HCT116 (cell line): Measurements from ENCODE around the gene OR10V1. TPM values are rescaled to one million over a fixed set of nuclear protein-coding genes. Genes with fewer than 3 reads are reported as not detected.

Experiments used
- ATAC-seq: fragments of 200-7000 bp; cut with Tn5 transposase; 2 replicates; pipeline ENCODE4 v1.9.1; 2020; ENCODE audit warnings: mild to moderate bottlenecking, moderate library complexity
- BruUV-seq: library from RNA; stranded (reverse); fragments of 400-500 nt; replicated peaks from 2 replicates; lab custom pipeline; 2021; lab: Mats Ljungman, UMichigan
- CTCF ChIA-PET: fragments of 300-600 bp; sonication (Branson Sonifier 250); formaldehyde crosslinking; loops from one replicate; lab custom pipeline; 2021; ENCODE audit warnings: antibody characterized with exemption; lab: Charles Lee
- POLR2A ChIA-PET: fragments of 300-600, 350-600 bp; sonication (Branson Sonifier 250); formaldehyde crosslinking; loops from one replicate; lab custom pipeline; 2021; ENCODE audit warnings: antibody characterized with exemption; lab: Charles Lee
- RAD21 ChIA-PET, 2 experiments: fragments of 300-600 bp; sonication (Branson Sonifier 250); formaldehyde crosslinking; loops; one replicate each; lab custom pipeline; 2023; ENCODE audit warnings: low total read pairs in 2 of 2; ENCODE audit not compliant: uncharacterized antibody in 2 of 2, unreplicated experiment in 2 of 2, low non-redundant PET in 1 of 2; lab: Charles Lee
- DNase-seq: peaks from one replicate; pipeline ENCODE4 v3.0.0-alpha.2; 2010; ENCODE audit warnings: low read depth, low spot score
- H2AFZ ChIP-seq: fragments of 200-600 bp; shearing (Covaris generic), sonication (generic); 2 replicates; pipeline ENCODE4 v1.6.1; 2017; ENCODE audit warnings: low read depth, mixed run types, mixed read lengths, antibody characterized with exemption, low read length; ENCODE audit not compliant: poor library complexity, severe bottlenecking
- H3K27ac ChIP-seq: 2 replicates; pipeline ENCODE4 v1.5.1; 2012; ENCODE audit warnings: low read depth, low read length
- H3K27me3 ChIP-seq: fragments of 200-600 bp; sonication (generic); 2 replicates; pipeline ENCODE4 v1.6.1; 2016; ENCODE audit warnings: mixed run types, low read length, mixed read lengths; ENCODE audit not compliant: insufficient read depth
- H3K36me3 ChIP-seq, 2 experiments: fragments of 200-500 bp in 1 of 2; fragments of 200-600 bp in 1 of 2; sonication (Bioruptor generic) in 1 of 2; sonication (generic) in 1 of 2; 2 replicates each; pipeline versions ENCODE4 v1.5.1 to v1.6.1; 2014 to 2016; ENCODE audit warnings: low read length in 2 of 2, inconsistent platforms in 1 of 2, mixed read lengths in 1 of 2, mixed run types in 1 of 2; ENCODE audit not compliant: insufficient read depth in 2 of 2, control insufficient read depth in 1 of 2
- H3K4me1 ChIP-seq, 2 experiments: fragments of 200-600 bp in 1 of 2; sonication (generic) in 1 of 2; 2 replicates each; pipeline versions ENCODE4 v1.5.1 to v1.6.1; 2012 to 2017; ENCODE audit warnings: low read length in 2 of 2, inconsistent platforms in 1 of 2, mild to moderate bottlenecking in 1 of 2, mixed read lengths in 1 of 2, mixed run types in 1 of 2, moderate library complexity in 1 of 2; ENCODE audit not compliant: insufficient read depth in 2 of 2, control insufficient read depth in 1 of 2
- H3K4me2 ChIP-seq: fragments of 200-600 bp; sonication (generic); 2 replicates; pipeline ENCODE4 v1.6.1; 2017; ENCODE audit warnings: mixed run types, low read length, mixed read lengths
- H3K4me3 ChIP-seq, 2 experiments: fragments of 200-600 bp in 1 of 2; sonication (generic) in 1 of 2; replicated peaks in 1 of 2; 2 replicates each; pipeline ENCODE4 v1.5.1; 2011 to 2016; ENCODE audit warnings: low read length in 2 of 2, control low read depth in 1 of 2, low read depth in 1 of 2, mild to moderate bottlenecking in 1 of 2, mixed read lengths in 1 of 2, mixed run types in 1 of 2
- H3K79me2 ChIP-seq: fragments of 200-600 bp; sonication (generic); 2 replicates; pipeline ENCODE4 v1.6.1; 2017; ENCODE audit warnings: mild to moderate bottlenecking, mixed run types, low read length, moderate library complexity, mixed read lengths; ENCODE audit not compliant: insufficient read depth
- H3K9ac ChIP-seq: fragments of 200-600 bp; sonication (generic); 2 replicates; pipeline ENCODE4 v1.6.1; 2016; ENCODE audit warnings: low read length, mixed read lengths
- H3K9me2 ChIP-seq: fragments of 200-600 bp; sonication (generic), shearing (Covaris generic); 2 replicates; pipeline ENCODE4 v1.6.1; 2017; ENCODE audit warnings: mixed run types, mild to moderate bottlenecking, moderate library complexity; ENCODE audit not compliant: insufficient read depth
- H3K9me3 ChIP-seq, 2 experiments: fragments of 200-500 bp in 1 of 2; fragments of 200-600 bp in 1 of 2; sonication (Bioruptor generic) in 1 of 2; sonication (generic) in 1 of 2; 2 replicates each; pipeline ENCODE4 v1.6.1; 2014 to 2017; ENCODE audit warnings: low read length in 2 of 2, mixed read lengths in 2 of 2, inconsistent platforms in 1 of 2, low read depth in 1 of 2, mild to moderate bottlenecking in 1 of 2, mixed run types in 1 of 2, moderate library complexity in 1 of 2; ENCODE audit not compliant: control insufficient read depth in 1 of 2, insufficient read depth in 1 of 2
- H4K20me1 ChIP-seq: fragments of 200-600 bp; sonication (generic), shearing (Covaris generic); 2 replicates; pipeline ENCODE4 v1.6.1; 2017; ENCODE audit warnings: mixed run types, mild to moderate bottlenecking, moderate library complexity; ENCODE audit not compliant: insufficient read depth
- ATF3 ChIP-seq: IDR thresholded peaks from 2 replicates; pipeline ENCODE4 v1.6.1; 2012
- CBX3 ChIP-seq: IDR thresholded peaks from 2 replicates; pipeline ENCODE4 v1.6.1; 2012; ENCODE audit warnings: low read depth
- EGR1 ChIP-seq: IDR thresholded peaks from 2 replicates; pipeline ENCODE4 v1.6.1; 2012; ENCODE audit warnings: low read depth
- EZH2phosphoT487 ChIP-seq: fragments of 200-600 bp; IDR thresholded peaks from 2 replicates; pipeline ENCODE4 v1.6.1; 2018; ENCODE audit warnings: antibody characterized with exemption, borderline replicate concordance
- MAX ChIP-seq: IDR thresholded peaks from 2 replicates; pipeline ENCODE4 v1.6.1; 2012
- POLR2A ChIP-seq: IDR thresholded peaks from 2 replicates; pipeline ENCODE4 v1.7.0; 2011; ENCODE audit warnings: borderline replicate concordance; ENCODE audit not compliant: insufficient read depth, insufficient read length; ENCODE audit errors: extremely low read depth
- POLR2AphosphoS5 ChIP-seq: IDR thresholded peaks from 2 replicates; pipeline ENCODE4 v1.6.1; 2011; ENCODE audit warnings: mild to moderate bottlenecking, low read depth, low read length, moderate library complexity
- RAD21 ChIP-seq: IDR thresholded peaks from 2 replicates; pipeline ENCODE4 v1.6.1; 2012; ENCODE audit warnings: low read depth, mild to moderate bottlenecking
- SIN3A ChIP-seq: IDR thresholded peaks from 2 replicates; pipeline ENCODE4 v1.6.1; 2012; ENCODE audit warnings: low read depth
- SP1 ChIP-seq: IDR thresholded peaks from 2 replicates; pipeline ENCODE4 v1.6.1; 2012; ENCODE audit warnings: low read depth
- YY1 ChIP-seq: IDR thresholded peaks from 2 replicates; pipeline ENCODE4 v1.6.1; 2011; ENCODE audit warnings: low read length, low read depth, moderate library complexity, mild to moderate bottlenecking; ENCODE audit not compliant: insufficient replicate concordance; ENCODE audit errors: extremely low read depth
- intact Hi-C: fragments of 100-400 bp; cut with micrococcal nuclease; formaldehyde crosslinking; loops from 2 replicates; pipeline ENCODE4 v1.10.0; 2022
- total RNA-seq: library from RNA; stranded (reverse); gene quantifications from one replicate; pipeline ENCODE4 v1.2.1, GENCODE V29; 2021; ENCODE audit not compliant: unreplicated experiment
- TF ChIP-seq, protein P1 (sequence below), 3 experiments: fragments of 200-600 bp in 1 of 3; sonication (generic) in 1 of 3; IDR thresholded peaks in 2 of 3; conservative IDR thresholded peaks in 1 of 3; 2 replicates each; pipeline ENCODE4 v1.5.1; 2012 to 2017; ENCODE audit warnings: low read depth in 2 of 3, low read length in 2 of 3, antibody characterized with exemption in 1 of 3, borderline replicate concordance in 1 of 3, control low read depth in 1 of 3, mild to moderate bottlenecking in 1 of 3, mixed read lengths in 1 of 3, mixed run types in 1 of 3, moderate library complexity in 1 of 3; ENCODE audit not compliant: insufficient read depth in 1 of 3
- TF ChIP-seq, protein P2 (sequence below): IDR thresholded peaks from 2 replicates; pipeline ENCODE4 v1.6.1; 2011; ENCODE audit warnings: mild to moderate bottlenecking, low read length, moderate library complexity; ENCODE audit not compliant: insufficient replicate concordance; ENCODE audit errors: extremely low read depth

Gene OR10V1
- total RNA-seq, 1 experiment from 2014 or later: not detected

DNA sequence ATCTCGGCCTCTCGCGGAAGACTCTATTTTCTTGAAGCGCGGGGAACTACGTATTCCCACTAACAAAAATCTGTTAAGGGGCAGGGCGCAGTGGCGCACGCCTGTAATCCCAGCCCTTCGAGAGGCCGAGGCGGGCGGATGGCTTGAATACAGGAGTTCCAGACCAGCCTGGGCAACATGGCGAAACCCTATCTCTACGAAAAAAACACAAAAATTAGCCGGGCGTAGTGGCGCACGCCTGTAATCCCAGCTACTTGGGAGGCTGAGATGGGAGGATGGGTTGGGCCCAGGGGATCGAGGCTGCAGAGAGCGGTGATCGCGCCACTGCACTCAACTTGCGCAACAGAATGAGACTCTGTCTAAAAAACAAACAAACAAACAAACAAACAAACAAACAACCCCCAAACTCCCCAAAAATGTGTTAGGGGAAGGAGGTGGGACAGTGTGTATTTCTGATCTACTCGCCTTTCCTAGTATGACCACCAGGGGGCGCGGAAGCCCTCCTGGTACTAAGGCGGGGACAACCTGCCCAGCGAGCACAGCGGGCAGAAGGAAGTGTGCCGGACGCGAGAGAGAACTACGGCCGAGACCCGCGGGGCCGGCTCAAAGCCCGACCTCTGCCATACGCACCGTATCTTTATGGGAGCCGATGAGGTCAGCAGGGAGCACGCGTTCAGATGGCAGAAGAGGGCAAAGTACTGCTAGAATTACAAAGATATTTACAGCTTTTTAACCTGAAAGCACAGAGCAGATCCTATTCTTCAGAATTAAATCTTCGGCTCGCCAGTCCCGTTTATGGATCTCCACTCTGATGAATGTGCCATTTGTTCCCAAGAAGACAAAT is 40.2 kb upstream of the OR10V1 start:
- H3K4me2 ChIP-seq: peak overlapping the region; percentile 96
- no peaks in the 10 kb centered on the region for H3K27me3 ChIP-seq
- peaks cover 35% of the 10 kb centered on the region for H3K79me2 ChIP-seq
- no peaks in the 10 kb centered on the region for H3K9me3 ChIP-seq
- H3K4me3 ChIP-seq: peak overlapping the region; percentile 87 to 90
- TF ChIP-seq SP1 (peak; percentile 31), SIN3A (0 out of 2 replicates have a peak, but pooled peaks have one; percentile 55), EGR1 (no peak), POLR2AphosphoS5 (no peak), YY1 (peak; percentile 20), CBX3 (peak; percentile 78; the same call in 1 of the 2 replicates), RAD21 (peak; percentile 96), ATF3 (no peak), POLR2A (no peak), MAX (peak; percentile 84), EZH2phosphoT487 (no peak)
- TF ChIP-seq, protein P1, sequence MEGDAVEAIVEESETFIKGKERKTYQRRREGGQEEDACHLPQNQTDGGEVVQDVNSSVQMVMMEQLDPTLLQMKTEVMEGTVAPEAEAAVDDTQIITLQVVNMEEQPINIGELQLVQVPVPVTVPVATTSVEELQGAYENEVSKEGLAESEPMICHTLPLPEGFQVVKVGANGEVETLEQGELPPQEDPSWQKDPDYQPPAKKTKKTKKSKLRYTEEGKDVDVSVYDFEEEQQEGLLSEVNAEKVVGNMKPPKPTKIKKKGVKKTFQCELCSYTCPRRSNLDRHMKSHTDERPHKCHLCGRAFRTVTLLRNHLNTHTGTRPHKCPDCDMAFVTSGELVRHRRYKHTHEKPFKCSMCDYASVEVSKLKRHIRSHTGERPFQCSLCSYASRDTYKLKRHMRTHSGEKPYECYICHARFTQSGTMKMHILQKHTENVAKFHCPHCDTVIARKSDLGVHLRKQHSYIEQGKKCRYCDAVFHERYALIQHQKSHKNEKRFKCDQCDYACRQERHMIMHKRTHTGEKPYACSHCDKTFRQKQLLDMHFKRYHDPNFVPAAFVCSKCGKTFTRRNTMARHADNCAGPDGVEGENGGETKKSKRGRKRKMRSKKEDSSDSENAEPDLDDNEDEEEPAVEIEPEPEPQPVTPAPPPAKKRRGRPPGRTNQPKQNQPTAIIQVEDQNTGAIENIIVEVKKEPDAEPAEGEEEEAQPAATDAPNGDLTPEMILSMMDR (IDR thresholded peaks at IDR 0.05 in 2 of 3, conservative IDR thresholded peaks at IDR 0.05 in 1 of 3; ENCODE audit: borderline replicate concordance in 1 of 3, insufficient read depth in 1 of 3, low read depth in 2 of 3, low read length in 2 of 3): peak; percentile 82 to 91 (median 90)
- TF ChIP-seq, protein P2, sequence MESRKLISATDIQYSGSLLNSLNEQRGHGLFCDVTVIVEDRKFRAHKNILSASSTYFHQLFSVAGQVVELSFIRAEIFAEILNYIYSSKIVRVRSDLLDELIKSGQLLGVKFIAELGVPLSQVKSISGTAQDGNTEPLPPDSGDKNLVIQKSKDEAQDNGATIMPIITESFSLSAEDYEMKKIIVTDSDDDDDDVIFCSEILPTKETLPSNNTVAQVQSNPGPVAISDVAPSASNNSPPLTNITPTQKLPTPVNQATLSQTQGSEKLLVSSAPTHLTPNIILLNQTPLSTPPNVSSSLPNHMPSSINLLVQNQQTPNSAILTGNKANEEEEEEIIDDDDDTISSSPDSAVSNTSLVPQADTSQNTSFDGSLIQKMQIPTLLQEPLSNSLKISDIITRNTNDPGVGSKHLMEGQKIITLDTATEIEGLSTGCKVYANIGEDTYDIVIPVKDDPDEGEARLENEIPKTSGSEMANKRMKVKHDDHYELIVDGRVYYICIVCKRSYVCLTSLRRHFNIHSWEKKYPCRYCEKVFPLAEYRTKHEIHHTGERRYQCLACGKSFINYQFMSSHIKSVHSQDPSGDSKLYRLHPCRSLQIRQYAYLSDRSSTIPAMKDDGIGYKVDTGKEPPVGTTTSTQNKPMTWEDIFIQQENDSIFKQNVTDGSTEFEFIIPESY: no peak
- TF ChIP-seq, all 23 proteins: peak for 7
- Histone ChIP-seq H3K36me3 (no peaks in the 10 kb centered on the region), H3K9me2 (no peaks in the 10 kb centered on the region), H3K9ac (peak overlapping the region; percentile 69), H3K4me1 (peaks cover 9 to 30% of the 10 kb centered on the region in 2 experiments), H4K20me1 (no peaks in the 10 kb centered on the region), H3K27ac (peak overlapping the region; percentile 84; the same call in 1 of the 2 replicates), H2AFZ (peak overlapping the region; percentile 98)
- ATAC-seq (peak; percentile 46), DNase-seq (peak; percentile 63)
- no TSS peak for BruUV-seq
- CTCF ChIA-PET: interaction anchor here (1.0 to 4.1 kb wide), 9 partner anchors 10 to 165 kb away, joined by 3 to 40 read pairs (median 5); partner anchors contain the start of gene MRPL16
- POLR2A ChIA-PET: interaction anchor here (1.3 to 3.6 kb wide), 2 partner anchors 13 to 47 kb away, joined by 6 to 15 read pairs; no protein-coding TSS in a partner anchor
- intact Hi-C loops: loop anchor here (1.0 to 10.0 kb wide), 2 partner anchors 48 to 381 kb away; no protein-coding TSS in a partner anchor
- RAD21 ChIA-PET: interaction anchor here (1.0 to 2.2 kb wide), 3 partner anchors 47 to 48 kb away, joined by 3 to 5 read pairs (median 5); no protein-coding TSS in a partner anchor
